GM12864 (cell line): Measurements from ENCODE around the gene APOB.

ENCODE experiments used
- DNase-seq: peaks from one replicate; pipeline ENCODE4 v3.0.0-alpha.2; 2011; ENCODE audit warnings: low read depth
- H3K4me3 ChIP-seq: 2 replicates; pipeline ENCODE4 v1.5.1; 2011; ENCODE audit warnings: mild to moderate bottlenecking, low read depth, low read length, control low read depth
- TF ChIP-seq, protein P1 (sequence below): IDR thresholded peaks from 2 replicates; pipeline ENCODE4 v1.5.1; 2011; ENCODE audit warnings: low read depth, mild to moderate bottlenecking, moderate library complexity, low read length, control low read depth, inconsistent platforms; ENCODE audit errors: missing control alignments

The APOB gene

DNA sequence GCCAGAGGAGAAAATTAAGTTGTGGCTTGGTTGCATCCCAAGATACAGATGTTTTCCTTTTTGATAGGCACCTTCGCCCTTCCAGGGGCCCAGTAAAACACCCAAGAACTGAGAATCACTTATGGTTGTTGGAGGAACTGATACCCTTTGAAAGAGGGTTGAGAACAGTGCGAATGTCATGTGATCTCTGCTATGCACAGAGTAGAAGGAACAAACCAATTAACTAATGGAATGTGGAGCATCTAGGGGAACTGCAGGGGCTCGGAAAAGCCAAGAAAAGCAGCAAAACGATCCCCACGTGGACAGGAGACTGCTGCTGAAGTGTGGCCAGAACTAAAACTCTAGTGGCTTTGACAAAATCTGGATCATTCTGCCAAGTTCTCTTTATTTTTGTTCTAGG lies 58.8 kb downstream of the APOB start:
- H3K4me3 ChIP-seq = no peak overlapping the region
- DNase-seq = no peak
- TF ChIP-seq, protein P1, sequence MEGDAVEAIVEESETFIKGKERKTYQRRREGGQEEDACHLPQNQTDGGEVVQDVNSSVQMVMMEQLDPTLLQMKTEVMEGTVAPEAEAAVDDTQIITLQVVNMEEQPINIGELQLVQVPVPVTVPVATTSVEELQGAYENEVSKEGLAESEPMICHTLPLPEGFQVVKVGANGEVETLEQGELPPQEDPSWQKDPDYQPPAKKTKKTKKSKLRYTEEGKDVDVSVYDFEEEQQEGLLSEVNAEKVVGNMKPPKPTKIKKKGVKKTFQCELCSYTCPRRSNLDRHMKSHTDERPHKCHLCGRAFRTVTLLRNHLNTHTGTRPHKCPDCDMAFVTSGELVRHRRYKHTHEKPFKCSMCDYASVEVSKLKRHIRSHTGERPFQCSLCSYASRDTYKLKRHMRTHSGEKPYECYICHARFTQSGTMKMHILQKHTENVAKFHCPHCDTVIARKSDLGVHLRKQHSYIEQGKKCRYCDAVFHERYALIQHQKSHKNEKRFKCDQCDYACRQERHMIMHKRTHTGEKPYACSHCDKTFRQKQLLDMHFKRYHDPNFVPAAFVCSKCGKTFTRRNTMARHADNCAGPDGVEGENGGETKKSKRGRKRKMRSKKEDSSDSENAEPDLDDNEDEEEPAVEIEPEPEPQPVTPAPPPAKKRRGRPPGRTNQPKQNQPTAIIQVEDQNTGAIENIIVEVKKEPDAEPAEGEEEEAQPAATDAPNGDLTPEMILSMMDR = no peak

DNA sequence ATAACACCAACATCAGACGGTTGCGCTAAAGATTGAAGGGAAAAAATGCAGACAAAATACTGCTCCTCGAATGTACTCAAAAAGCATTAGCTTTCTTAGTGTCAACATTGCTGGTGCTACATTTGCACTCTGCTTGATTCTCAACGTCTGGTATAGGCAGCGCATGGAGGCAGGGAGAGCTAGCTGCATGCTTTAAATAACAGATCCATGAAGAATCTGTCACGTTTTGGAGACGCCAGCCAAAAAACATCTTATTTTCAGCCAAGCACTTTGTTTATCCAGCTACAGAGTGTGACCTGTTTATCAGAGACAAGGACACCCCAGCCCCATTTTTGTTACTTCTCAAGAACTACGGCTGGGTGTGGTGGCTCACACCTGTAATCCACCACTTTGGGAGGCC lies 59.5 kb downstream of the APOB start:
- TF ChIP-seq, protein P1 = no peak
- no peak for DNase-seq
- no peak overlapping the region for H3K4me3 ChIP-seq

DNA sequence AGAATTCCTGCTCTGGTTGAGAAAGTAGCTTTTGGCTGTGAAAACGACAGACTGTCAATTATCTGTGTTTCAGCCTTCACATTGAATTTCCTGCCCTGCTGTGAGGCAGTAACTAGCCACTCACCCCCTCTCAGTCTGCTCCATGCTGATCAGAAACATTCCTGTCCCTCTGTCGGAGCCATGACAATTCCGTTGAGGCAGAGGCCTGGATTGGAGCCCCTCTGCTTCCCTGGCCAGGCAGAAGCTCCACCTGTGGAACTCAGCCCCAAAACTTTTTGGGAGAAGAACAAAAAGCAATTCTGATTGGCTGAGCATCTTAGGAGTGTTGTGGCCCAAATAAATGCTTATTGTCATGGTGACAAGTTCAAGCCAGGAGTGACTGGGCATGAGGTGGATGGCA lies 60.0 kb downstream of the APOB start:
- DNase-seq = no peak
- TF ChIP-seq, protein P1 = no peak
- H3K4me3 ChIP-seq = no peak overlapping the region

DNA sequence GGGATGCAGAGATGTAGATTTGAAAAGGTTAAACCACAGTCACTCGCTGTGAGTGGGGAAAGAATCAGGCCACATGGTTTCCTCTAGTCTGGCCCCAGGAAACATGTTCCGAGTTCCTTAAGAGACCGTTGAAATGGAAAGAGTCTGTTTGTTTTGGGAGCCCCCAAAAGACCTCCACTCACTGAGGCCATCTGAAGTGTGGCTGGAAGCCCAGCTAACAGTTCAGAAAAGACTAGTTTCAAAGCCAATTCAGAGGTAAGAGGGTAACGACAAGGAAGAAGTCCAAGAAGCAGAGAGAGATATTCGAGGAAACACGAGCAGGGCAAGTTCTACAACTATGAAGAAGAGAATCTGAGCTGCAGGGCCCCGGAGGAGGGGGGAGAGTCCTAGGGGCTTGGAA lies 61.0 kb downstream of the APOB start:
- no peak overlapping the region for H3K4me3 ChIP-seq
- TF ChIP-seq, protein P1 = no peak
- no peak for DNase-seq

DNA sequence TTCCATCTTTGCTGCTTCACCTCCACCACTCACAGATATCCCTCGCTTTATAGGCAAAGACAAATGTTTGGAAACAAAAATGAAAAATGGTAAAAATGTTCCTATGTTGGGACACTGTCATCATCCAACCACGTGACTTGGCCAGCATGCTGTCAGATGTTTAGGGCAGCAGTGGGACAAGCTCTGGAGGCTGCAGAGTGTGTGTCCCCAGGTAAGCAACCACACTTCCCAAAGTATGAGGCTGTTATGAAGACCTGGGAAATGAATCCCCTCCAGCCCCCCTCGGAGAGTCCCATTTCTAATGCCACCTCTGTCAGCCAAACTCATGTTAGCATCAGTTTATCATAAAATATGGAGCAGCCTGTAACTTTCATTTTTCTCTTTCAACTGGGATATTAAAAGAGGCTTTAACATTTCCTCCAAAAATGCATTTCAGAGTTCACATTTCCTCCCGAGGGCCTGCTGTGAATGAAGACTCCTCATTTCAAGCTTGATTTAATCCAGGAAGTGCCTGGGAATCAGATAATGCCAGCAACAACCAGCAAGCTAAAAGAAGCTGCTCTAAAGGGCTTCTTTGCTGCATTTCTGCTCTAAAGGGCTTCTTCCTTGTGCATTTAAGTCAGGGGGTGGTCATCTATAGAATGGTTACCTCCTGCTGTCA lies 66.2 kb downstream of the APOB start:
- no peak for DNase-seq
- H3K4me3 ChIP-seq = no peak overlapping the region
- TF ChIP-seq, protein P1 = no peak

DNA sequence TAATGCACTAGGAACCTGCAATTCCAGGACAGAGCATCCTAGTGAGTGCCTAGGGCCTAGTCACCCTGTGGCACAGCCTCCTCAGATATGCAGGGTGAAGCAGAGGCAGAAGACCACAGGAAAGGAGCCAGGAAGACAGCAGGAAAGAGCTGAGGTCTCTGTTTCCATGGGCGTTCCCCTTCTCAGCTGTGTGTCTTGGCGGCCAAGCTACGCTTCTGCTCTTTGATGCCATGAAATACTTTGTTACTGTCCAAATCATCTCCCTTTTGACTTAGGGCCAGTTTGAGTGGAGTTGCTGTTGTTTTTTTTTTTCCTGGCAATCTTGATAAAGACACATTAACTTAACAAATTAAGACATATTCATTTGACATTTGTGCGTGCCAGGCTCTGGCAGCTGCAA lies 67.3 kb downstream of the APOB start:
- TF ChIP-seq, protein P1 = no peak
- DNase-seq = no peak
- H3K4me3 ChIP-seq = no peak overlapping the region
